Endothelial cell of umbilical vein (primary cell): ENCODE measurements around the gene LPP. TPM values are rescaled to one million over a fixed set of nuclear protein-coding genes. Genes with fewer than 3 reads are reported as not detected.

ENCODE experiments used
- BruUV-seq: library from RNA; stranded (reverse); fragments of 400-500 nt; replicated peaks from 2 replicates; lab custom pipeline; 2021; lab: Mats Ljungman, UMichigan
- CTCF ChIA-PET: fragments of 300-600, 350-600 bp; sonication (Branson Sonifier 250); formaldehyde crosslinking; loops from one replicate; lab custom pipeline; 2021; ENCODE audit warnings: antibody characterized with exemption, inconsistent platforms; lab: Charles Lee
- POLR2A ChIA-PET: fragments of 300-600, 350-600 bp; sonication (Branson Sonifier 250); formaldehyde crosslinking; loops from one replicate; lab custom pipeline; 2021; ENCODE audit warnings: antibody characterized with exemption, inconsistent platforms; lab: Charles Lee
- DNase-seq: peaks from one replicate; pipeline ENCODE4 v3.0.0-alpha.2; 2011; ENCODE audit warnings: low read depth, low spot score
- FAIRE-seq: peaks from 2 replicates; lab custom pipeline; 2011; peaks lifted over from hg19 to GRCh38; lab: Jason Lieb, UNC
- H2AFZ ChIP-seq: 2 replicates; pipeline ENCODE4 v1.6.0; 2012; ENCODE audit warnings: low read depth, low read length, control low read depth, inconsistent platforms
- H3K27ac ChIP-seq: 2 replicates; pipeline ENCODE4 v1.5.1; 2011; ENCODE audit warnings: low read depth, mild to moderate bottlenecking, control low read depth, low read length, moderate library complexity; ENCODE audit not compliant: insufficient read depth
- H3K27me3 ChIP-seq, 2 experiments: 2 replicates each; pipeline versions ENCODE4 v1.6.0 to v1.6.1; 2011; ENCODE audit warnings: low read length in 2 of 2, mixed read lengths in 1 of 2; ENCODE audit not compliant: control insufficient read depth in 2 of 2, insufficient read depth in 2 of 2
- H3K36me3 ChIP-seq, 2 experiments: 2 replicates in 1 of 2; 3 replicates in 1 of 2; pipeline ENCODE4 v1.5.1; 2011; ENCODE audit warnings: low read length in 2 of 2, mild to moderate bottlenecking in 1 of 2, moderate library complexity in 1 of 2; ENCODE audit not compliant: control insufficient read depth in 2 of 2, insufficient read depth in 2 of 2; ENCODE audit errors: extremely low read depth in 1 of 2
- H3K4me1 ChIP-seq: 3 replicates; pipeline ENCODE4 v1.5.1; 2011; ENCODE audit warnings: mild to moderate bottlenecking, low read length; ENCODE audit not compliant: control insufficient read depth, insufficient read depth; ENCODE audit errors: extremely low read depth
- H3K4me2 ChIP-seq: 2 replicates; pipeline ENCODE4 v1.6.1; 2011; ENCODE audit warnings: low read length, control low read depth, mixed read lengths; ENCODE audit not compliant: insufficient read depth
- H3K4me3 ChIP-seq, 3 experiments: fragments of 200-600 bp in 1 of 3; sonication (generic), shearing (Covaris generic) in 1 of 3; replicated peaks in 1 of 3; 2 replicates each; pipeline ENCODE4 v1.5.1; 2011 to 2016; ENCODE audit warnings: control low read depth in 3 of 3, low read length in 3 of 3, mild to moderate bottlenecking in 2 of 3, inconsistent platforms in 1 of 3, low read depth in 1 of 3, moderate library complexity in 1 of 3; ENCODE audit not compliant: insufficient read depth in 1 of 3
- H3K79me2 ChIP-seq: 2 replicates; pipeline ENCODE4 v1.6.0; 2012; ENCODE audit warnings: low read length, inconsistent platforms; ENCODE audit not compliant: control insufficient read depth, insufficient read depth
- H3K9ac ChIP-seq: replicated peaks from 2 replicates; pipeline ENCODE3; 2011; ENCODE audit warnings: low read length, control low read depth; ENCODE audit not compliant: insufficient read depth; ENCODE audit errors: extremely low read depth
- H3K9me1 ChIP-seq: replicated peaks from 3 replicates; pipeline ENCODE4 v1.6.0; 2011; ENCODE audit warnings: mild to moderate bottlenecking, low read length; ENCODE audit not compliant: control insufficient read depth, insufficient read depth; ENCODE audit errors: extremely low read depth
- H3K9me3 ChIP-seq: replicated peaks from 2 replicates; pipeline ENCODE4 v1.5.1; 2012; ENCODE audit warnings: low read length, inconsistent platforms; ENCODE audit not compliant: control insufficient read depth, insufficient read depth
- H4K20me1 ChIP-seq: replicated peaks from 2 replicates; pipeline ENCODE3; 2011; ENCODE audit warnings: mild to moderate bottlenecking, low read length; ENCODE audit not compliant: control insufficient read depth, insufficient read depth; ENCODE audit errors: extremely low read depth
- EZH2 ChIP-seq: IDR thresholded peaks from 2 replicates; pipeline ENCODE4 v1.6.1; 2012; ENCODE audit warnings: borderline replicate concordance, low read depth, mild to moderate bottlenecking, moderate library complexity, low read length, inconsistent platforms; ENCODE audit not compliant: severe bottlenecking
- FOS ChIP-seq: IDR thresholded peaks from 2 replicates; pipeline ENCODE4 v1.6.1; 2011; ENCODE audit warnings: mild to moderate bottlenecking, low read length, moderate library complexity, borderline replicate concordance; ENCODE audit not compliant: insufficient read depth
- GATA2 ChIP-seq: IDR thresholded peaks from 2 replicates; pipeline ENCODE4 v1.7.0; 2011; ENCODE audit warnings: low read depth, mild to moderate bottlenecking, moderate library complexity, mixed read lengths, low read length; ENCODE audit not compliant: insufficient read length, insufficient read depth
- JUN ChIP-seq: IDR thresholded peaks from 2 replicates; pipeline ENCODE4 v1.6.1; 2011; ENCODE audit warnings: borderline replicate concordance, low read depth; ENCODE audit not compliant: insufficient read length, insufficient read depth
- MYC ChIP-seq: IDR thresholded peaks from one replicate; pipeline ENCODE4 v1.6.1; 2011; ENCODE audit warnings: mild to moderate bottlenecking, low read depth, low read length
- POLR2A ChIP-seq: IDR thresholded peaks from 2 replicates; pipeline ENCODE4 v1.6.1; 2012; ENCODE audit warnings: low read depth, mild to moderate bottlenecking, control low read depth, low read length
- POLR2AphosphoS5 ChIP-seq: IDR thresholded peaks from 2 replicates; pipeline ENCODE4 v1.6.1; 2012; ENCODE audit warnings: low read depth, mild to moderate bottlenecking, control low read depth, low read length, moderate library complexity; ENCODE audit not compliant: insufficient read depth
- dilution Hi-C: fragments of 300-500 bp; cut with MboI; formaldehyde crosslinking; loops from one replicate; pipeline ENCODE4 v1.15.0; 2019; ENCODE audit warnings: low sequenced_read_pairs; ENCODE audit not compliant: extremely low pct_ligation_motif_present
- intact Hi-C: fragments of 100-400 bp; cut with micrococcal nuclease; formaldehyde crosslinking; loops from one replicate; pipeline ENCODE4 v1.10.0; 2022
- polyA plus RNA-seq, 4 experiments: library from polyadenylated mRNA; depleted of rRNA in 3 of 4; stranded (reverse) in 3 of 4; unstranded in 1 of 4; fragments of >200 nt; gene quantifications; 2 replicates each; pipeline versions ENCODE4 v1.2.1 to v1.2.3, GENCODE V29; 2011 to 2012; ENCODE audit warnings: missing spikeins in 1 of 4
- total RNA-seq: library from RNA; stranded (reverse); gene quantifications from 2 replicates; pipeline ENCODE4 v1.2.3, GENCODE V29; 2021
- TF ChIP-seq, protein P1 (sequence below): IDR thresholded peaks from 2 replicates; pipeline ENCODE4 v1.6.1; 2011; ENCODE audit not compliant: insufficient read depth, insufficient read length
- TF ChIP-seq, protein P2 (sequence below), 2 donors: IDR thresholded peaks; 1 replicate in 1 of 2; 2 replicates in 1 of 2; pipeline ENCODE4 v1.5.1; 2011; ENCODE audit warnings: low read length in 2 of 2, mild to moderate bottlenecking in 2 of 2, moderate library complexity in 2 of 2, control low read depth in 1 of 2, inconsistent platforms in 1 of 2, low read depth in 1 of 2; ENCODE audit not compliant: insufficient read depth in 1 of 2; ENCODE audit errors: extremely low read depth in 1 of 2

The LPP gene
- total and polyA plus RNA-seq, 2 donors (not counting 3 experiments of a cell fraction or from before 2014, with no cell fraction given) = 16.9 to 153 TPM

DNA sequence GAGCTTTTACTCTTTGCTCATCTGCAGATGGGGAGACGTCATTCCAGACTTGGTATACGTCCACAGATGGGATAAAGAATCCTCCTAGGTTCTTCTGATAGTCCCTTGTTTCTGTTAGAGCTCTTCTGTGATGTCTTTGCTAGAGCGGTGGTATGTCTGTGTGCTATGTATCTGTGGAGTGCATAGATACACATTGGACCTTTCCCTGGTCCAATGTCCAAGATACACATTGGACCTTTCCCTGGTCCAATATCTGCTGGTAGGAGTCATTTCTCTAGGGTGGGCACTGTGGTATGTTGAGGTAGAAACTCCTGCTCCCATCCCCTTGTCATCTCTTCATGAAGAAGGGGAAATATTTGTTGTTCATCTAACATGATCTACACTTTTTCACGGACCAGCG, 47.5 kb upstream of the LPP start:
- H3K36me3 ChIP-seq = no peaks in the 10 kb centered on the region
- BruUV-seq = no TSS peak
- TF ChIP-seq MYC (no peak), FOS (no peak), POLR2AphosphoS5 (no peak), EZH2 (no peak), GATA2 (no peak), JUN (no peak), POLR2A (no peak)
- TF ChIP-seq, protein P1, sequence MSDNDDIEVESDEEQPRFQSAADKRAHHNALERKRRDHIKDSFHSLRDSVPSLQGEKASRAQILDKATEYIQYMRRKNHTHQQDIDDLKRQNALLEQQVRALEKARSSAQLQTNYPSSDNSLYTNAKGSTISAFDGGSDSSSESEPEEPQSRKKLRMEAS = no peak
- TF ChIP-seq, protein P2, sequence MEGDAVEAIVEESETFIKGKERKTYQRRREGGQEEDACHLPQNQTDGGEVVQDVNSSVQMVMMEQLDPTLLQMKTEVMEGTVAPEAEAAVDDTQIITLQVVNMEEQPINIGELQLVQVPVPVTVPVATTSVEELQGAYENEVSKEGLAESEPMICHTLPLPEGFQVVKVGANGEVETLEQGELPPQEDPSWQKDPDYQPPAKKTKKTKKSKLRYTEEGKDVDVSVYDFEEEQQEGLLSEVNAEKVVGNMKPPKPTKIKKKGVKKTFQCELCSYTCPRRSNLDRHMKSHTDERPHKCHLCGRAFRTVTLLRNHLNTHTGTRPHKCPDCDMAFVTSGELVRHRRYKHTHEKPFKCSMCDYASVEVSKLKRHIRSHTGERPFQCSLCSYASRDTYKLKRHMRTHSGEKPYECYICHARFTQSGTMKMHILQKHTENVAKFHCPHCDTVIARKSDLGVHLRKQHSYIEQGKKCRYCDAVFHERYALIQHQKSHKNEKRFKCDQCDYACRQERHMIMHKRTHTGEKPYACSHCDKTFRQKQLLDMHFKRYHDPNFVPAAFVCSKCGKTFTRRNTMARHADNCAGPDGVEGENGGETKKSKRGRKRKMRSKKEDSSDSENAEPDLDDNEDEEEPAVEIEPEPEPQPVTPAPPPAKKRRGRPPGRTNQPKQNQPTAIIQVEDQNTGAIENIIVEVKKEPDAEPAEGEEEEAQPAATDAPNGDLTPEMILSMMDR (IDR thresholded peaks at IDR 0.05; ENCODE audit: extremely low read depth in 1 of 2, insufficient read depth in 1 of 2, low read depth in 1 of 2, low read length in 2 of 2) = no peak
- dilution Hi-C loops (no loop called here), intact Hi-C loops (no loop called here)
- no peak overlapping the region for H3K4me2 ChIP-seq
- H3K27ac ChIP-seq = no peak overlapping the region
- no peak overlapping the region for H3K9ac ChIP-seq
- ChIA-PET POLR2A (no interaction called here), CTCF (interaction anchor here (1.3 kb wide), 1 partner anchor 25 kb away, joined by 3 read pairs; no protein-coding TSS in a partner anchor)
- no peaks in the 10 kb centered on the region for H4K20me1 ChIP-seq
- H3K27me3 ChIP-seq = peaks cover 3 to 7% of the 10 kb centered on the region in 2 experiments
- no peaks in the 10 kb centered on the region for H3K9me3 ChIP-seq
- H3K79me2 ChIP-seq = no peaks in the 10 kb centered on the region
- no peak overlapping the region for H2AFZ ChIP-seq
- FAIRE-seq (no peak), DNase-seq (no peak)
- no peaks in the 10 kb centered on the region for H3K9me1 ChIP-seq
- H3K4me3 ChIP-seq = no peak overlapping the region
- no peaks in the 10 kb centered on the region for H3K4me1 ChIP-seq
